PFSK-1 (cell line): ENCODE data around the gene SLC10A7. TPM values are rescaled to one million over a fixed set of nuclear protein-coding genes. Genes with fewer than 3 reads are reported as not detected.

Experiments used
- FOXP2 ChIP-seq: optimal IDR thresholded peaks from 2 replicates; pipeline ENCODE3; 2011; ENCODE audit warnings: borderline replicate concordance, control low read depth, inconsistent platforms; ENCODE audit not compliant: insufficient read depth; ENCODE audit errors: extremely low read length, extremely low read depth
- POLR2AphosphoS5 ChIP-seq: IDR thresholded peaks from 2 replicates; pipeline ENCODE4 v1.6.1; 2012; ENCODE audit warnings: low read depth, mild to moderate bottlenecking, control low read depth, low read length, moderate library complexity
- REST ChIP-seq, 2 experiments: IDR thresholded peaks; 2 replicates each; pipeline versions ENCODE4 v1.6.1 to v1.8.0; 2011 to 2012; ENCODE audit warnings: low read depth in 2 of 2, low read length in 2 of 2, control low read depth in 1 of 2, inconsistent platforms in 1 of 2, mild to moderate bottlenecking in 1 of 2, moderate library complexity in 1 of 2; ENCODE audit not compliant: insufficient read depth in 1 of 2
- SIN3A ChIP-seq: IDR thresholded peaks from 2 replicates; pipeline ENCODE4 v1.6.1; 2012; ENCODE audit warnings: mild to moderate bottlenecking, low read length, moderate library complexity, borderline replicate concordance; ENCODE audit not compliant: insufficient read depth
- TAF1 ChIP-seq: IDR thresholded peaks from 2 replicates; pipeline ENCODE4 v1.6.1; 2012; ENCODE audit warnings: low read length, control low read depth, borderline replicate concordance; ENCODE audit not compliant: insufficient read depth
- polyA plus RNA-seq: library from polyadenylated mRNA; unstranded; fragments of >200 nt; gene quantifications from one replicate; pipeline ENCODE4 v1.2.1, GENCODE V29; 2012; ENCODE audit warnings: low read depth, missing spikeins; ENCODE audit not compliant: insufficient read length

SLC10A7 gene
- 2.9 TPM for polyA plus RNA-seq

DNA sequence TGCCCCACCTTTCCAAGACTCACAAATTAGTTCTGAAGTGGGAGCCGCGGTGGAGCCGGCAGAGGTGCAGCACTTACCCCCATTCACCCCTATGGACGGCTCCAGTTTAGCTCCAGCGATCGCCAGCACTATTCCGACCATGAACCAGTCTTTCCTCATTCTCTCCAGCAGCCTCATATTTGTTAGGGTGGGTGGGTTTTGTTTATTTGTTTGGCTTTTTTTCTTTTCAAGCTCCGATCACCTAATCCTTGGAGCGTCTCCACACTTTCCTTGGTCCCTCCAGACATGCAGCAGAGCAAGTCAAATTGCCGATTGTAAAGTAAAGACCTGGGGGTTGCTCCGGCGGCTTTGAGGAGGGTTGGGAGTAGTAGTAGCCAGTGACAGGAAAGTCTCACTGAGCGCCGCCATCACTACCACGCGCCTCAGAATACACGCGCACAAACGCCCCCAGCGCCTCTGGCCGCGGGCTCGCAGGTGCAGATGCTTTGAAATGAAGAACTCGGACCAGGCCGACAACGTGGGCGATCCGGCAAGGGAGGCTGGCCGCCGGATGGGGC, at the start of gene SLC10A7:
Gene SLC10A7 (minus strand): TSS at position 400 of the 557 bp plus-strand sequence. CDS start 223 bp downstream, at position 177.
- peak; percentile 60; the same call in 1 of the 2 replicates for TF ChIP-seq SIN3A
- TF ChIP-seq TAF1 = 0 out of 2 replicates have a peak, but pooled peaks have one; percentile 56
- TF ChIP-seq FOXP2 = no peak
- TF ChIP-seq REST (IDR thresholded peaks at IDR 0.05; ENCODE audit: insufficient read depth in 1 of 2, low read depth in 2 of 2, low read length in 2 of 2) = peak in 1 of 2 experiments; percentile 26; a peak in 1 of 4 replicates
- peak; percentile 54; the same call in 1 of the 2 replicates for TF ChIP-seq POLR2AphosphoS5

- TF ChIP-seq TAF1 (no peak), SIN3A (no peak), FOXP2 (no peak), REST (IDR thresholded peaks at IDR 0.05; ENCODE audit: insufficient read depth in 1 of 2, low read depth in 2 of 2, low read length in 2 of 2) (no peak), POLR2AphosphoS5 (no peak)
Observed at GRCh38 chr4:146567396-146567795, 45.7 kb upstream of the SLC10A7 start.

DNA sequence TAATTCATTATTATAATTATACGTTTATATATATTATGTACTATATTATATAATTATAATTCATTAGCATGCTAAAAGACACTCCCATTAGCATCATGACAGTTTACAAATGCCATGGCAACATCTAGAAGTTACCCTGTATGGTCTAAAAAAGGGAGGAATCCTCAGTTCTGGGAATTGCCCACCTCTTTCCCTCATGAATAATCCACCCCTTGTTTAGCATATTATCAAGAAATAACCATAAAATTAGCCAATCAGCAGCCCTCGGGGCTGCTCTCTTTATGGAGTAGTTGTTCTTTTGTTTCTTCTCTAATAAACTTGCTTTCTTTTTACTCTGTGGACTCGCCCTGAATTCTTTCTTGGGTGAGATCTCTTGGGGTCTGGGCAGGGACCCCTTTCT, 42.8 kb upstream of the SLC10A7 start:
- TF ChIP-seq REST (IDR thresholded peaks at IDR 0.05; ENCODE audit: insufficient read depth in 1 of 2, low read depth in 2 of 2, low read length in 2 of 2) = no peak
- TF ChIP-seq SIN3A = no peak
- no peak for TF ChIP-seq FOXP2
- no peak for TF ChIP-seq TAF1
- TF ChIP-seq POLR2AphosphoS5 = no peak

- TF ChIP-seq FOXP2 (no peak), REST (IDR thresholded peaks at IDR 0.05; ENCODE audit: insufficient read depth in 1 of 2, low read depth in 2 of 2, low read length in 2 of 2) (no peak)
Observed at GRCh38 chr4:146550161-146550560, 28.4 kb upstream of the SLC10A7 start.

GRCh38 chr4:146548443-146548842, 26.7 kb upstream of the SLC10A7 start:
- TF ChIP-seq SIN3A (no peak), POLR2AphosphoS5 (no peak), REST (IDR thresholded peaks at IDR 0.05; ENCODE audit: insufficient read depth in 1 of 2, low read depth in 2 of 2, low read length in 2 of 2) (no peak), TAF1 (no peak), FOXP2 (no peak)
